CD4-positive, alpha-beta T cell (primary cell): ENCODE data around the gene IL17C. TPM values are rescaled to one million over a fixed set of nuclear protein-coding genes. Genes with fewer than 3 reads are reported as not detected.

Source experiments
- ATAC-seq: fragments of 200-7000 bp; cut with Tn5 transposase; one replicate; pipeline ENCODE4 v1.10.0; 2022; ENCODE audit warnings: mild to moderate bottlenecking; ENCODE audit not compliant: poor library complexity
- CTCF ChIA-PET: fragments of 350-600 bp; sonication (Branson Sonifier 250); formaldehyde crosslinking; loops from one replicate; lab custom pipeline; 2021; ENCODE audit warnings: antibody characterized with exemption, inconsistent platforms; lab: Charles Lee
- POLR2A ChIA-PET: fragments of 350-600 bp; sonication (Branson Sonifier 250); formaldehyde crosslinking; loops from one replicate; lab custom pipeline; 2021; ENCODE audit warnings: antibody characterized with exemption, inconsistent platforms; lab: Charles Lee
- DNase-seq, 14 experiments: peaks; one replicate each; pipeline ENCODE4 v3.0.0-alpha.2; 2013 to 2020; ENCODE audit warnings: mixed read lengths in 2 of 14
- H3K27ac ChIP-seq, 2 donors: one replicate each; pipeline versions ENCODE4 v1.5.1 to v1.7.0; 2013; ENCODE audit warnings: low read length in 2 of 2, low read depth in 1 of 2, mild to moderate bottlenecking in 1 of 2
- H3K27me3 ChIP-seq, 2 experiments: 1 replicate in 1 of 2; 2 replicates in 1 of 2; pipeline versions ENCODE4 v1.6.1 to v1.7.0; 2013; ENCODE audit warnings: low read length in 2 of 2, control low read depth in 1 of 2, mild to moderate bottlenecking in 1 of 2, moderate library complexity in 1 of 2; ENCODE audit not compliant: insufficient read depth in 2 of 2, control insufficient read depth in 1 of 2
- H3K36me3 ChIP-seq: one replicate; pipeline ENCODE4 v1.6.1; 2013; ENCODE audit warnings: low read length, control low read depth; ENCODE audit not compliant: insufficient read depth
- H3K4me1 ChIP-seq: one replicate; pipeline ENCODE4 v1.6.1; 2013; ENCODE audit warnings: low read length, control low read depth; ENCODE audit not compliant: insufficient read depth
- H3K4me3 ChIP-seq: one replicate; pipeline ENCODE4 v1.5.1; 2013; ENCODE audit warnings: mild to moderate bottlenecking, low read length, moderate library complexity
- H3K9me3 ChIP-seq, 2 experiments: 1 replicate in 1 of 2; 2 replicates in 1 of 2; pipeline versions ENCODE4 v1.6.1 to v1.7.0; 2013; ENCODE audit warnings: low read length in 2 of 2, mild to moderate bottlenecking in 2 of 2, control low read depth in 1 of 2, moderate library complexity in 1 of 2; ENCODE audit not compliant: control insufficient read depth in 1 of 2, insufficient read depth in 1 of 2
- H3K27ac Mint-ChIP-seq: one replicate; pipeline ENCODE4 v1.8.0; 2020; ENCODE audit warnings: mixed read lengths
- H3K27me3 Mint-ChIP-seq: one replicate; pipeline ENCODE4 v1.8.0; 2021; ENCODE audit warnings: mixed read lengths
- H3K36me3 Mint-ChIP-seq: one replicate; pipeline ENCODE4 v1.8.0; 2021; ENCODE audit warnings: low read depth, mixed read lengths
- H3K4me1 Mint-ChIP-seq: one replicate; pipeline ENCODE4 v1.8.0; 2021; ENCODE audit warnings: low read depth, mixed read lengths
- H3K4me3 Mint-ChIP-seq: one replicate; pipeline ENCODE4 v1.8.0; 2020; ENCODE audit warnings: mild to moderate bottlenecking, mixed read lengths
- H3K9me3 Mint-ChIP-seq: one replicate; pipeline ENCODE4 v1.8.0; 2020; ENCODE audit warnings: mixed read lengths
- CTCF ChIP-seq: fragments of 200-600 bp; IDR thresholded peaks from one replicate; pipeline ENCODE4 v1.8.0; 2022; ENCODE audit warnings: antibody characterized with exemption, mild to moderate bottlenecking
- intact Hi-C, 2 experiments: fragments of 100-400 bp; cut with DNase I in 1 of 2; cut with micrococcal nuclease in 1 of 2; formaldehyde crosslinking; loops; one replicate each; pipeline versions ENCODE4 v1.15.1 to v1.9.0; 2023 to 2025; cut with DNase I, micrococcal nuclease
- total RNA-seq, 174 experiments: library from RNA in 2 of 174; stranded (reverse) in 2 of 174; gene quantifications; one replicate each; pipeline ENCODE4 v1.2.3 and lab custom pipeline; 2021 to 2026

The IL17C gene
- total RNA-seq, 2 experiments from 2014 or later = 0.77 TPM; not detected in 1

DNA sequence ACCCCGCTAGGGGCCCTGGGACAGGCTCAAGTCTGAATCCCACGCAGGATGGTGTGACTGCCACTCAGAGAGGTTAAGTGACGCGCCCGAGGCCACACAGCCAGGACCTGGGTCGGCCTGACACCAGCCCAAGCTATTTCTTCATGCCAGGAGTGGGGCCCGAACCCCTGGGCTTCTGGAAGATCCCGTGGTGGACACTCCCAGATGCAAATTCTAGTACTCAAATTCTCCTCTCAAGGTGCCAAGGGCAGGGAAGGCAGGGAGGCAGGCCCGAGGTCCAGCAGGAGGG is 5.2 kb downstream of the IL17C start:
- H3K4me1 ChIP-seq = peaks cover 44% of the 10 kb centered on the region
- no peaks in the 10 kb centered on the region for H3K9me3 Mint-ChIP-seq
- TF ChIP-seq CTCF = no peak
- H3K36me3 ChIP-seq = peaks cover 28% of the 10 kb centered on the region
- H3K4me3 ChIP-seq = no peak overlapping the region
- ChIA-PET POLR2A (no interaction called here), CTCF (no interaction called here)
- no peak overlapping the region for H3K4me3 Mint-ChIP-seq
- no peak for DNase-seq
- H3K27me3 ChIP-seq = peaks cover 13% of the 10 kb centered on the region in 2 experiments
- peaks cover 0 to 14% of the 10 kb centered on the region in 2 experiments for H3K9me3 ChIP-seq
- peaks cover 17% of the 10 kb centered on the region for H3K4me1 Mint-ChIP-seq
- no peak overlapping the region for H3K27ac Mint-ChIP-seq
- intact Hi-C loops = no loop called here
- no peak for ATAC-seq
- no peak overlapping the region for H3K27ac ChIP-seq
- peaks cover 9% of the 10 kb centered on the region for H3K27me3 Mint-ChIP-seq
- H3K36me3 Mint-ChIP-seq = peaks cover 24% of the 10 kb centered on the region

DNA sequence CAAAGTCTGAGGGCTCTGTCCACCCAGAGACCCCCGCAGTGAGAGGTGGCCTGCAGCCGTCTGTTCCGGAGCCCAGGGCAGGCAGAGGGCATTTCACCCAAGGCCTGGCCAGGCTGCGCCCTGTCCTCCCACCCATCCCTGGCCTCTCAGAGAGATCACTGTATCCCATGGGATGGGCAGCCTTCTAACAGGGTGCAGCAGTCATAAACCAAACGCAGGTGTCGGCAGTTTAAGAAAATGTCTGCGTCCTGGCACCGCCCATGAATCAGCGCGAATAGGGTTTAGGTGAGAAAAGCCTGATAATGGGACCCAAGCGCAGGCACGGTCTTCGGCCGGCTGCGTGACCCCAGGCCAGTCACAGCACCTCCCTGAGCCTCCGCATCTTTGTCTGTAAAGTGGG is 7.1 kb downstream of the IL17C start:
- POLR2A ChIA-PET = no interaction called here
- H3K9me3 Mint-ChIP-seq = no peaks in the 10 kb centered on the region

GRCh38 chr16:88645941-88646340 is 7.6 kb downstream of the IL17C start:
- no peak for TF ChIP-seq CTCF
- Mint-ChIP-seq H3K9me3 (no peaks in the 10 kb centered on the region), H3K27me3 (no peaks in the 10 kb centered on the region), H3K4me3 (no peak overlapping the region), H3K4me1 (peaks cover 15% of the 10 kb centered on the region), H3K27ac (no peak overlapping the region), H3K36me3 (peaks cover 32% of the 10 kb centered on the region)
- CTCF ChIA-PET = no interaction called here
- Histone ChIP-seq H3K4me3 (no peak overlapping the region), H3K36me3 (peaks cover 34% of the 10 kb centered on the region), H3K9me3 (no peaks in the 10 kb centered on the region), H3K4me1 (peaks cover 38% of the 10 kb centered on the region), H3K27ac (no peak overlapping the region), H3K27me3 (no peaks in the 10 kb centered on the region)
- no peak for DNase-seq
- POLR2A ChIA-PET = no interaction called here
- ATAC-seq = no peak
- intact Hi-C loops = no loop called here

More for the DNA sequence above, 7.1 kb downstream of the IL17C start:
- H3K27ac ChIP-seq = no peak overlapping the region
- H3K27ac Mint-ChIP-seq = peak overlapping the region; percentile 24
- peaks cover 34% of the 10 kb centered on the region for H3K36me3 ChIP-seq
- CTCF ChIA-PET = interaction anchor here (0.6 kb wide), 1 partner anchor 92 kb away, joined by 3 read pairs; no protein-coding TSS in a partner anchor
- ATAC-seq (no peak), DNase-seq (no peak)
- no peak overlapping the region for H3K4me3 Mint-ChIP-seq
- H3K4me3 ChIP-seq = no peak overlapping the region
- no peak for TF ChIP-seq CTCF
- intact Hi-C loops = no loop called here
- no peaks in the 10 kb centered on the region for H3K27me3 ChIP-seq
- H3K4me1 Mint-ChIP-seq = peaks cover 16% of the 10 kb centered on the region
- peaks cover 0 to 4% of the 10 kb centered on the region in 2 experiments for H3K9me3 ChIP-seq
- peaks cover 30% of the 10 kb centered on the region for H3K36me3 Mint-ChIP-seq
- peaks cover 1% of the 10 kb centered on the region for H3K27me3 Mint-ChIP-seq
- H3K4me1 ChIP-seq = peaks cover 42% of the 10 kb centered on the region
